Tibial nerve (tissue), 4 donors: ENCODE data around the gene MRPL3. TPM values are rescaled to one million over a fixed set of nuclear protein-coding genes. Genes with fewer than 3 reads are reported as not detected.

Experiments used
- DNase-seq, 2 donors: peaks; one replicate each; pipeline ENCODE4 v3.0.0-alpha.2; 2019; ENCODE audit warnings: low spot score in 2 of 2
- H3K27ac ChIP-seq, 4 donors: fragments of 200-600 bp; sonication (generic) in 3 of 4; one replicate each; pipeline ENCODE4 v1.5.1; 2017 to 2019; ENCODE audit warnings: mild to moderate bottlenecking in 1 of 4
- H3K27me3 ChIP-seq, 2 donors: fragments of 200-600 bp; sonication (generic) in 1 of 2; one replicate each; pipeline versions ENCODE4 v1.5.1 to v1.6.0; 2017 to 2019
- H3K36me3 ChIP-seq, 3 donors: fragments of 200-600 bp; sonication (generic); one replicate each; pipeline ENCODE4 v1.5.1; 2018 to 2019
- H3K4me1 ChIP-seq, 4 donors: fragments of 200-600 bp; sonication (generic) in 3 of 4; one replicate each; pipeline ENCODE4 v1.5.1; 2017 to 2019
- H3K4me3 ChIP-seq, 4 donors: fragments of 200-600 bp; sonication (generic) in 3 of 4; one replicate each; pipeline ENCODE4 v1.5.1; 2017 to 2019; ENCODE audit warnings: mild to moderate bottlenecking in 1 of 4, moderate library complexity in 1 of 4
- H3K9me3 ChIP-seq, 4 donors: fragments of 200-600 bp; sonication (generic) in 3 of 4; one replicate each; pipeline ENCODE4 v1.5.1; 2017 to 2019
- CTCF ChIP-seq, 5 experiments: fragments of 200-600 bp in 3 of 5; fragments of 450-650 bp in 2 of 5; sonication (generic) in 3 of 5; IDR thresholded peaks; one replicate each; pipeline ENCODE4 v1.5.1; 2016 to 2019; ENCODE audit warnings: antibody characterized with exemption in 5 of 5, mild to moderate bottlenecking in 3 of 5, moderate library complexity in 2 of 5
- EP300 ChIP-seq, 2 donors: sonication (generic); formaldehyde crosslinking; IDR thresholded peaks; one replicate each; pipeline ENCODE4 v1.6.1; 2017; ENCODE audit warnings: antibody characterized with exemption in 2 of 2, mild to moderate bottlenecking in 1 of 2
- POLR2A ChIP-seq, 2 donors: fragments of 450-650 bp; IDR thresholded peaks; one replicate each; pipeline ENCODE4 v1.6.1; 2017; ENCODE audit warnings: antibody characterized with exemption in 2 of 2, mild to moderate bottlenecking in 2 of 2, moderate library complexity in 2 of 2
- WGBS, 2 donors: methylation state at CpG; one replicate each; pipeline ENCODE4 v1.1.5; 2018; 5-methylcytosine and 5-hydroxymethylcytosine counted together
- total RNA-seq, 4 donors: library from RNA; depleted of rRNA; stranded (reverse); fragments of >200 nt; gene quantifications; one replicate each; pipeline ENCODE4 v1.1.0, GENCODE V29; 2016

The MRPL3 gene
- total RNA-seq, 4 donors from 2014 or later, result 56.5 to 95.4 (median 68.8) TPM

- no peak for TF ChIP-seq POLR2A (IDR thresholded peaks at IDR 0.05)
- H3K9me3 ChIP-seq, result no peaks in the 10 kb centered on the region
- 89 to 100% methylated on average over 2 of the region's 2 CpGs for whole genome bisulfite sequencing, 2 donors
- H3K27ac ChIP-seq, result no peak overlapping the region
- DNase-seq, result no peak
- H3K36me3 ChIP-seq, result no peaks in the 10 kb centered on the region
- no peaks in the 10 kb centered on the region for H3K27me3 ChIP-seq
- H3K4me3 ChIP-seq, result no peak overlapping the region
- no peaks in the 10 kb centered on the region for H3K4me1 ChIP-seq
These were observed 38.0 kb upstream of the MRPL3 start for GRCh38 chr3:131540821-131541220.

- no peak for DNase-seq
- Histone ChIP-seq H3K9me3 (no peaks in the 10 kb centered on the region), H3K36me3 (no peaks in the 10 kb centered on the region), H3K4me1 (no peaks in the 10 kb centered on the region), H3K4me3 (no peak overlapping the region), H3K27me3 (no peaks in the 10 kb centered on the region), H3K27ac (no peak overlapping the region)
- TF ChIP-seq CTCF (IDR thresholded peaks at IDR 0.05), result no peak
- no peak for TF ChIP-seq POLR2A (IDR thresholded peaks at IDR 0.05)
- TF ChIP-seq EP300 (IDR thresholded peaks at IDR 0.05), result no peak
These were observed 37.4 kb upstream of the MRPL3 start for GRCh38 chr3:131540143-131540542.

- no peaks in the 10 kb centered on the region for H3K4me1 ChIP-seq
- H3K36me3 ChIP-seq, result no peaks in the 10 kb centered on the region
- no peaks in the 10 kb centered on the region for H3K27me3 ChIP-seq
- TF ChIP-seq CTCF (IDR thresholded peaks at IDR 0.05), result no peak
- no peak for TF ChIP-seq POLR2A (IDR thresholded peaks at IDR 0.05)
- TF ChIP-seq EP300 (IDR thresholded peaks at IDR 0.05), result no peak
- no peak overlapping the region for H3K4me3 ChIP-seq
- H3K9me3 ChIP-seq, result no peaks in the 10 kb centered on the region
- DNase-seq, result no peak
- 92 to 100% methylated on average over 1 of the region's 1 CpG for WGBS, 2 donors
- no peak overlapping the region for H3K27ac ChIP-seq
These were observed 36.2 kb upstream of the MRPL3 start for GRCh38 chr3:131538968-131539367.

- DNase-seq, result no peak
- WGBS, 2 donors, result 84% methylated on average over 3 of the region's 3 CpGs
- no peak for TF ChIP-seq EP300 (IDR thresholded peaks at IDR 0.05)
- TF ChIP-seq CTCF (IDR thresholded peaks at IDR 0.05), result no peak
- TF ChIP-seq POLR2A (IDR thresholded peaks at IDR 0.05), result no peak
- no peak overlapping the region for H3K4me3 ChIP-seq
- peaks cover 0 to 1% (median 0%) of the 10 kb centered on the region in 4 donors for H3K9me3 ChIP-seq
- H3K36me3 ChIP-seq, result no peaks in the 10 kb centered on the region
- H3K27ac ChIP-seq, result no peak overlapping the region
- H3K4me1 ChIP-seq, result no peaks in the 10 kb centered on the region
- H3K27me3 ChIP-seq, result no peaks in the 10 kb centered on the region
These were observed 34.8 kb upstream of the MRPL3 start for GRCh38 chr3:131537531-131537930.

GRCh38 chr3:131535596-131535995 lies 32.8 kb upstream of the MRPL3 start:
- Histone ChIP-seq H3K4me3 (no peak overlapping the region), H3K4me1 (no peaks in the 10 kb centered on the region), H3K36me3 (no peaks in the 10 kb centered on the region), H3K9me3 (peaks cover 0 to 6% (median 0%) of the 10 kb centered on the region in 4 donors), H3K27ac (no peak overlapping the region), H3K27me3 (no peaks in the 10 kb centered on the region)
- 62 to 65% methylated on average over 2 of the region's 2 CpGs for WGBS, 2 donors
- no peak for DNase-seq
- TF ChIP-seq POLR2A (IDR thresholded peaks at IDR 0.05) (no peak), EP300 (IDR thresholded peaks at IDR 0.05) (no peak), CTCF (IDR thresholded peaks at IDR 0.05) (no peak)

GRCh38 chr3:131535131-131535530 lies 32.4 kb upstream of the MRPL3 start:
- Histone ChIP-seq H3K4me1 (no peaks in the 10 kb centered on the region), H3K36me3 (no peaks in the 10 kb centered on the region), H3K27me3 (no peaks in the 10 kb centered on the region), H3K27ac (no peak overlapping the region), H3K4me3 (no peak overlapping the region), H3K9me3 (peaks cover 0 to 6% (median 0%) of the 10 kb centered on the region in 4 donors)
- 79 to 85% methylated on average over 3 of the region's 3 CpGs for WGBS, 2 donors
- DNase-seq, result no peak
- TF ChIP-seq POLR2A (IDR thresholded peaks at IDR 0.05) (no peak), EP300 (IDR thresholded peaks at IDR 0.05) (no peak), CTCF (IDR thresholded peaks at IDR 0.05) (no peak)
